Suprapubic skin (tissue), 4 donors: ENCODE measurements around the gene KIAA1217.

Source experiments
- EP300 ChIP-seq: sonication (generic); formaldehyde crosslinking; IDR thresholded peaks from one replicate; pipeline ENCODE4 v1.6.1; 2017; ENCODE audit warnings: antibody characterized with exemption
- POLR2AphosphoS5 ChIP-seq, 3 donors: sonication (generic); formaldehyde crosslinking; IDR thresholded peaks; one replicate each; pipeline ENCODE4 v1.6.1; 2017; ENCODE audit warnings: antibody characterized with exemption in 3 of 3
- TF ChIP-seq, protein P1 (sequence below), 2 donors: fragments of 200-600 bp in 1 of 2; fragments of 450-650 bp in 1 of 2; sonication (generic) in 1 of 2; IDR thresholded peaks; one replicate each; pipeline ENCODE4 v1.5.1; 2016 to 2019; ENCODE audit warnings: antibody characterized with exemption in 2 of 2, mild to moderate bottlenecking in 1 of 2, moderate library complexity in 1 of 2

DNA sequence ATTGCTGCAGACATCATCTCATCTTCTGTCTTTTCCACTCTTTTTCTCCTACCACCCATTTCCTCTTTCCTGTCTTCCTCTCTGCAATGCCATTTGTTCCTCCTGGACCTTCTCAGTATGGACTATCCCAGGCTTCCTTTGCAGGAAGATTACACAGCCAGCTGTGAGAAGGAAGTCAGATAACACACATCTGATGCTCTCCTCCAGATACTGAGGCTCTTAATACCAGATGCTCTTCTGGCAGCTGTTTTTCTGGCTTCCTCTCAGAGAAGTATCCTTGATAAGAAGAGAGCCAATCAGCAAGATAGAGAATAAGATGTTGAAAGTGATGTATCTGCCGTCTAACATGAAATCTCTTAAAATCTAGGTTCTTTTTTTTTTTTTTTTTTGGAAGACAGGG lies 14.4 kb downstream of the KIAA1217 start:
- TF ChIP-seq, protein P1, sequence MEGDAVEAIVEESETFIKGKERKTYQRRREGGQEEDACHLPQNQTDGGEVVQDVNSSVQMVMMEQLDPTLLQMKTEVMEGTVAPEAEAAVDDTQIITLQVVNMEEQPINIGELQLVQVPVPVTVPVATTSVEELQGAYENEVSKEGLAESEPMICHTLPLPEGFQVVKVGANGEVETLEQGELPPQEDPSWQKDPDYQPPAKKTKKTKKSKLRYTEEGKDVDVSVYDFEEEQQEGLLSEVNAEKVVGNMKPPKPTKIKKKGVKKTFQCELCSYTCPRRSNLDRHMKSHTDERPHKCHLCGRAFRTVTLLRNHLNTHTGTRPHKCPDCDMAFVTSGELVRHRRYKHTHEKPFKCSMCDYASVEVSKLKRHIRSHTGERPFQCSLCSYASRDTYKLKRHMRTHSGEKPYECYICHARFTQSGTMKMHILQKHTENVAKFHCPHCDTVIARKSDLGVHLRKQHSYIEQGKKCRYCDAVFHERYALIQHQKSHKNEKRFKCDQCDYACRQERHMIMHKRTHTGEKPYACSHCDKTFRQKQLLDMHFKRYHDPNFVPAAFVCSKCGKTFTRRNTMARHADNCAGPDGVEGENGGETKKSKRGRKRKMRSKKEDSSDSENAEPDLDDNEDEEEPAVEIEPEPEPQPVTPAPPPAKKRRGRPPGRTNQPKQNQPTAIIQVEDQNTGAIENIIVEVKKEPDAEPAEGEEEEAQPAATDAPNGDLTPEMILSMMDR (IDR thresholded peaks at IDR 0.05), result no peak
- TF ChIP-seq EP300 (no peak), POLR2AphosphoS5 (IDR thresholded peaks at IDR 0.05) (no peak)
